Measurements from ENCODE around the gene PTPN18.
A peak's percentile ranks its signal among the peaks of the same experiment; 100 is the strongest.

Gene PTPN18

DNA sequence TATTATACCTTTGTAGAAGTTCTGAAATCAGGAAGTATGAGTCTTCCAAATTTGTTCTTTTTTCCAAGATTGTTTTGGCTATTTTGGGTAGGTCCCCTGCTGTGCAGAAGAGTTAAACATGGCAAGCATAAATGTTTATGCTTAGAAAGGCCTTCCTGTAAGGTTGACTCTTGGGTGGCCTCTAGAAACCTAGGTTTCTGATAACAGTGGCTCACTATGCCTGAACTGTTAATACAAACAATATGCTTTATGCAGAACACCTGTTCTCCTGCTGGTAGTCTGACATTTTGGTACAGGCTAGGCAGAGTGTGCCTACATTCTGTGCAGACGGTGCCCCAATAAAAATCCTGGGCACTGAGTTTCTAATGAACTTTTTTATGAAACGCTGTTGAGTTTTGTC, 10.1 kb downstream of the PTPN18 start:
- no peak overlapping the region for H3K4me3 ChIP-seq (ENCODE audit: low read depth, low read length)

GRCh38 chr2:130366720-130367119, 10.9 kb downstream of the PTPN18 start:
- Histone ChIP-seq H3K27ac (ENCODE audit: low read depth, low read length) (no peak overlapping the region), H3K27me3 (ENCODE audit: insufficient read depth, low read length) (no peaks in the 10 kb centered on the region), H3K4me1 (ENCODE audit: control insufficient read depth, insufficient read depth, low read length, unreplicated experiment) (peaks cover 7% of the 10 kb centered on the region), H3K36me3 (ENCODE audit: insufficient read depth, low read length) (no peaks in the 10 kb centered on the region), H2AFZ (ENCODE audit: low read length, unreplicated experiment) (no peak overlapping the region), H3K4me3 (ENCODE audit: low read depth, low read length) (no peak overlapping the region), H3K79me2 (ENCODE audit: control insufficient read depth, insufficient read depth, low read length, unreplicated experiment) (peaks cover 6% of the 10 kb centered on the region)

More for the DNA sequence above, 10.1 kb downstream of the PTPN18 start:
- H3K4me1 ChIP-seq (ENCODE audit: control insufficient read depth, insufficient read depth, low read length, unreplicated experiment): no peaks in the 10 kb centered on the region
- no peaks in the 10 kb centered on the region for H3K79me2 ChIP-seq (ENCODE audit: control insufficient read depth, insufficient read depth, low read length, unreplicated experiment)
- no peak overlapping the region for H3K27ac ChIP-seq (ENCODE audit: low read depth, low read length)
- H3K27me3 ChIP-seq (ENCODE audit: insufficient read depth, low read length): no peaks in the 10 kb centered on the region
- H2AFZ ChIP-seq (ENCODE audit: low read length, unreplicated experiment): no peak overlapping the region
- H3K36me3 ChIP-seq (ENCODE audit: insufficient read depth, low read length): no peaks in the 10 kb centered on the region

DNA sequence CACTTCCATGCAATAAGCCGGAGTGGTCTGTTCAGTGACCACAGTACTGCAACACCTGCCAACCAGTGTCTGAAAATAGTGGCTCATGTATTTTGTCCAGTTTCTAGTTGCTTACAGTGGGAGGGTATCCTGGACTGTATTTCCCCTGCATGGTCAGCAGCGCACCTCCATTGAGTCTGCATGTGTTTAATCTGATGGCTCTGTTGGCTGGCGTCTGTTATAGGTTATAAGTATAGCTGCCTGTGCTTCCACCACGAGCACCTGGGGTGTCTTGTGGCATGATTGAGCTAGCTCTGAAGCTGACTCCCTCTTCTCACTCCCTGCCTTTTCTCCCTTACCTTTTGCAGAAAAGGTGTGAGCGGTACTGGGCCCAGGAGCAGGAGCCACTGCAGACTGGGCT, 12.9 kb downstream of the PTPN18 start:
- Histone ChIP-seq H3K79me2 (ENCODE audit: control insufficient read depth, insufficient read depth, low read length, unreplicated experiment) (peaks cover 19% of the 10 kb centered on the region), H3K27ac (ENCODE audit: low read depth, low read length) (no peak overlapping the region), H2AFZ (ENCODE audit: low read length, unreplicated experiment) (no peak overlapping the region), H3K36me3 (ENCODE audit: insufficient read depth, low read length) (no peaks in the 10 kb centered on the region), H3K27me3 (ENCODE audit: insufficient read depth, low read length) (no peaks in the 10 kb centered on the region), H3K4me1 (ENCODE audit: control insufficient read depth, insufficient read depth, low read length, unreplicated experiment) (peaks cover 13% of the 10 kb centered on the region), H3K4me3 (ENCODE audit: low read depth, low read length) (no peak overlapping the region)

- H3K4me3 ChIP-seq (ENCODE audit: low read depth, low read length): no peak overlapping the region
- no peak overlapping the region for H3K27ac ChIP-seq (ENCODE audit: low read depth, low read length)
- no peak overlapping the region for H2AFZ ChIP-seq (ENCODE audit: low read length, unreplicated experiment)
- no peaks in the 10 kb centered on the region for H3K36me3 ChIP-seq (ENCODE audit: insufficient read depth, low read length)
- peaks cover 14% of the 10 kb centered on the region for H3K4me1 ChIP-seq (ENCODE audit: control insufficient read depth, insufficient read depth, low read length, unreplicated experiment)
- H3K79me2 ChIP-seq (ENCODE audit: control insufficient read depth, insufficient read depth, low read length, unreplicated experiment): peaks cover 25% of the 10 kb centered on the region
- no peaks in the 10 kb centered on the region for H3K27me3 ChIP-seq (ENCODE audit: insufficient read depth, low read length)
These were observed 13.6 kb downstream of the PTPN18 start for GRCh38 chr2:130369311-130369964.

GRCh38 chr2:130369965-130370341, 14.1 kb downstream of the PTPN18 start:
- H3K36me3 ChIP-seq (ENCODE audit: insufficient read depth, low read length): no peaks in the 10 kb centered on the region
- H3K4me1 ChIP-seq (ENCODE audit: control insufficient read depth, insufficient read depth, low read length, unreplicated experiment): peaks cover 19% of the 10 kb centered on the region
- no peak overlapping the region for H3K27ac ChIP-seq (ENCODE audit: low read depth, low read length)
- H3K79me2 ChIP-seq (ENCODE audit: control insufficient read depth, insufficient read depth, low read length, unreplicated experiment): peaks cover 25% of the 10 kb centered on the region
- no peak overlapping the region for H2AFZ ChIP-seq (ENCODE audit: low read length, unreplicated experiment)
- H3K4me3 ChIP-seq (ENCODE audit: low read depth, low read length): no peak overlapping the region
- no peaks in the 10 kb centered on the region for H3K27me3 ChIP-seq (ENCODE audit: insufficient read depth, low read length)

DNA sequence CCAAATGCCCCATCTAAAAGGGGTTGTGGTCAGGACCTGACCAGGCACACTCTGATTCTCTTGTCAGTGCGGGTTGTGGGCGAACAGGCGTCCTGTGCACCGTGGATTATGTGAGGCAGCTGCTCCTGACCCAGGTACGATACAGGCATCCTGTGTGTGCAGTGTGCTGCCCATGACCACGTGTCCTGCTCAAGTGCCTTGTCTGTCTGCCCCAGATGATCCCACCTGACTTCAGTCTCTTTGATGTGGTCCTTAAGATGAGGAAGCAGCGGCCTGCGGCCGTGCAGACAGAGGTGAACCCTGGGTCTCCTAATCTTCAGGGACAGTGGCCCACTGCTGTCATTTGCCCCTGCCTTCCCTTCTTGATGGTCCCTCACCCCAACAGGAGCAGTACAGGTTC, 14.6 kb downstream of the PTPN18 start:
- no peak overlapping the region for H3K4me3 ChIP-seq (ENCODE audit: low read depth, low read length)
- H3K79me2 ChIP-seq (ENCODE audit: control insufficient read depth, insufficient read depth, low read length, unreplicated experiment): peaks cover 27% of the 10 kb centered on the region
- H2AFZ ChIP-seq (ENCODE audit: low read length, unreplicated experiment): no peak overlapping the region
- H3K27me3 ChIP-seq (ENCODE audit: insufficient read depth, low read length): no peaks in the 10 kb centered on the region
- H3K4me1 ChIP-seq (ENCODE audit: control insufficient read depth, insufficient read depth, low read length, unreplicated experiment): peaks cover 22% of the 10 kb centered on the region
- H3K27ac ChIP-seq (ENCODE audit: low read depth, low read length): no peak overlapping the region
- 0 out of 2 replicates have a peak, but pooled peaks cover 2% of the 10 kb centered on the region for H3K36me3 ChIP-seq (ENCODE audit: insufficient read depth, low read length)

- Histone ChIP-seq H3K27me3 (ENCODE audit: insufficient read depth, low read length) (no peaks in the 10 kb centered on the region), H3K36me3 (ENCODE audit: insufficient read depth, low read length) (peaks cover 14% of the 10 kb centered on the region; the same call in 1 of the 2 replicates), H3K79me2 (ENCODE audit: control insufficient read depth, insufficient read depth, low read length, unreplicated experiment) (peaks cover 38% of the 10 kb centered on the region), H3K27ac (ENCODE audit: low read depth, low read length) (no peak overlapping the region; the same call in 1 of the 2 replicates), H2AFZ (ENCODE audit: low read length, unreplicated experiment) (peak overlapping the region; percentile 99), H3K4me1 (ENCODE audit: control insufficient read depth, insufficient read depth, low read length, unreplicated experiment) (peaks cover 22% of the 10 kb centered on the region), H3K4me3 (ENCODE audit: low read depth, low read length) (peak overlapping the region; percentile 96)
These were observed 15.8 kb downstream of the PTPN18 start for GRCh38 chr2:130371723-130372054.

- Histone ChIP-seq H3K4me3 (ENCODE audit: low read depth, low read length) (peak overlapping the region; percentile 96), H3K4me1 (ENCODE audit: control insufficient read depth, insufficient read depth, low read length, unreplicated experiment) (peaks cover 22% of the 10 kb centered on the region), H3K36me3 (ENCODE audit: insufficient read depth, low read length) (peaks cover 14% of the 10 kb centered on the region; the same call in 1 of the 2 replicates), H3K27ac (ENCODE audit: low read depth, low read length) (peak overlapping the region; percentile 25), H3K27me3 (ENCODE audit: insufficient read depth, low read length) (no peaks in the 10 kb centered on the region), H3K79me2 (ENCODE audit: control insufficient read depth, insufficient read depth, low read length, unreplicated experiment) (peaks cover 41% of the 10 kb centered on the region), H2AFZ (ENCODE audit: low read length, unreplicated experiment) (peak overlapping the region; percentile 99)
These were observed 16.4 kb downstream of the PTPN18 start for GRCh38 chr2:130372055-130372832.

DNA sequence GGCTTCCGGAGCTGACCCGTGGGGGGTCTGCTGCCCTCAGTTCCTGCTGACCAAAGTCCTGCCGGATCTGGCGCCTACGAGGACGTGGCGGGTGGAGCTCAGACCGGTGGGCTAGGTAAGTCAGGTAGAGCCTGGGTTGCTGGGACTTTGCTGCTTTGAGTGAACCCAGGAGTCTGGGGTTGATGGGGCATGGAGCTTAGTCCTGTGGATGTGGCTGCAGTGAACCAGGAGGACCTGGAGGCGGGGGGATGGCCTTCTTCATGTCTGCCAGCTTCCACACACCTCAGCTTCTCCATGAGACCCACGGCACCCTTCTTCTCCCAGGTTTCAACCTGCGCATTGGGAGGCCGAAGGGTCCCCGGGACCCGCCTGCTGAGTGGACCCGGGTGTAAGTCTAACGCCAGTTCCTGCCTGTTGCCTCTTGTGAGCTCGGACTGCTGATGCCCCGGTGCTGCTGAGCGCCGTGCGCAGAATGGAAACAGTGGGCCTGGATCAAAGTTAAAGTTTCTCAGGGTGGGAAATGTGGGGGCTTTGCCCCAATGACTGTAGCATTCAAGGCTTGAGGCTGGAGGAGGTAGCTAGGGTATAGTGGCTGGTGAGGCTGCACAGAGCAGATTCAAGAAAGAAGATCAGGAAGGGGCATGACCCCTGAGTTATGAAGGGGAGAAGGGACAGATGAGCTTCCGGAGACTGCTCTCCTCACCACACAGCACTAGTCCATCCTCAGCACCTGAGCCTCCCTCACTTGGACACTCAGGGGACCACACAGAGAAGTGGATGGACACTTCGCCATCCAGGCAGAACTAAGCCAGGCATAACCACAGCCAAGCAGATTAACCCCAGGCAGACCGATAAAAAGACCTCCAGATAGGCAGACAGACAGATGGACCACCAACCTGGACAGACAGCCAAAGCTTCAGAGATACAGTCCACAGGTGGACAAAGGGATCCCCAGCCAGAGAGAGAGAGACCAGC, 17.3 kb downstream of the PTPN18 start:
- Histone ChIP-seq H3K4me3 (ENCODE audit: low read depth, low read length) (peak overlapping the region; percentile 96), H2AFZ (ENCODE audit: low read length, unreplicated experiment) (peak overlapping the region; percentile 99)

DNA sequence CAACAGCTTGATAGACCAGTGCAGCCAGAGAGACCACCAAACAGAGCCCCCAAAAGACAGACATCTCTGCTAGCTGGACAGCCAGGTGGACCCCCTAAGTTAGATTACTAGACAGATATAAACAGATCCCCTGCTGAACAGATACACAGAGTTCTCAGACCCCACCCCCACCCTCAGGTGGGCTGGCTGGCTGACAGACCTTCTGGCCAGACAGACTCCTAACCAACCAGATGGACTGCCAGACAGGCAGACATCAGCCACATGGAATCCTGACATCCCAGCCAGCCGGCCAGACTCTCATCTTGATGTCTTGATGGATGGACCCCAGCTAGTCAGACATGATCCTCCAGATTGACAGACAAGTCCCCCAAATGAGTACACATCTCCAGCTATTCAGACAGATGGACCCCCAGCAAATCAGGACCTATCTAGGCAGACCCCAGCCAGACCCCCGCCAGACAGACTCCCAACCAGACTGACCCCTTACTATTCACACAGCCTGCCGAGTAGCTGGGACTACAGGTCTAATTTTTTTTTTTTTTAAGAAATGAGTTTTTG, 18.0 kb downstream of the PTPN18 start:
- Histone ChIP-seq H3K4me1 (ENCODE audit: control insufficient read depth, insufficient read depth, low read length, unreplicated experiment) (peaks cover 22% of the 10 kb centered on the region), H3K79me2 (ENCODE audit: control insufficient read depth, insufficient read depth, low read length, unreplicated experiment) (peaks cover 48% of the 10 kb centered on the region), H3K27me3 (ENCODE audit: insufficient read depth, low read length) (no peaks in the 10 kb centered on the region), H3K36me3 (ENCODE audit: insufficient read depth, low read length) (peaks cover 14% of the 10 kb centered on the region; the same call in 1 of the 2 replicates), H3K4me3 (ENCODE audit: low read depth, low read length) (peak overlapping the region; percentile 96), H3K27ac (ENCODE audit: low read depth, low read length) (no peak overlapping the region), H2AFZ (ENCODE audit: low read length, unreplicated experiment) (no peak overlapping the region)

More for the DNA sequence above, 17.3 kb downstream of the PTPN18 start:
- H3K27me3 ChIP-seq (ENCODE audit: insufficient read depth, low read length): no peaks in the 10 kb centered on the region
- peaks cover 14% of the 10 kb centered on the region; the same call in 1 of the 2 replicates for H3K36me3 ChIP-seq (ENCODE audit: insufficient read depth, low read length)
- peaks cover 48% of the 10 kb centered on the region for H3K79me2 ChIP-seq (ENCODE audit: control insufficient read depth, insufficient read depth, low read length, unreplicated experiment)
- H3K4me1 ChIP-seq (ENCODE audit: control insufficient read depth, insufficient read depth, low read length, unreplicated experiment): peaks cover 22% of the 10 kb centered on the region
- H3K27ac ChIP-seq (ENCODE audit: low read depth, low read length): peak overlapping the region; percentile 25; the same call in 1 of the 2 replicates

Data from ACC112 (cell line).